Renal pelvis (tissue), 4 donors: ENCODE data around the gene PNPLA7. TPM values are rescaled to one million over a fixed set of nuclear protein-coding genes. Genes with fewer than 3 reads are reported as not detected.

Experiments used
- DNase-seq: peaks from one replicate; pipeline ENCODE4 v3.0.0-alpha.2; 2013
- polyA plus RNA-seq, 3 donors: library from polyadenylated mRNA; unstranded; fragments of 120-200 nt; gene quantifications; one replicate each; pipeline ENCODE4 v1.2.1, GENCODE V29; 2013; ENCODE audit not compliant: insufficient read length in 3 of 3

Gene PNPLA7
- polyA plus RNA-seq, 3 donors, result 2.0 to 4.0 (median 3.1) TPM

GRCh38 chr9:137496601-137497375 lies 53.4 kb downstream of the PNPLA7 start:
- no peak for DNase-seq

- DNase-seq, result no peak
Observed at GRCh38 chr9:137494550-137495351, 55.5 kb downstream of the PNPLA7 start.

- no peak for DNase-seq
Observed at GRCh38 chr9:137494104-137494544, 56.1 kb downstream of the PNPLA7 start.

- no peak for DNase-seq
Observed at GRCh38 chr9:137493364-137494103, 56.7 kb downstream of the PNPLA7 start.

GRCh38 chr9:137492464-137493363 lies 57.5 kb downstream of the PNPLA7 start:
- no peak for DNase-seq

- DNase-seq, result no peak
Observed at GRCh38 chr9:137491735-137492432, 58.3 kb downstream of the PNPLA7 start.

GRCh38 chr9:137490532-137491186 lies 59.5 kb downstream of the PNPLA7 start:
- DNase-seq, result peak; percentile 16

- DNase-seq, result no peak
Observed at GRCh38 chr9:137488906-137489305, 61.3 kb downstream of the PNPLA7 start.

- no peak for DNase-seq
Observed at GRCh38 chr9:137488327-137488653, 61.9 kb downstream of the PNPLA7 start.

- DNase-seq, result peak; percentile 2
Observed at GRCh38 chr9:137487454-137488326, 62.5 kb downstream of the PNPLA7 start.

- DNase-seq, result no peak
Observed at GRCh38 chr9:137486545-137487453, 63.4 kb downstream of the PNPLA7 start.

- DNase-seq, result no peak
Observed at GRCh38 chr9:137486141-137486490, 64.1 kb downstream of the PNPLA7 start.

GRCh38 chr9:137485343-137486140 lies 64.7 kb downstream of the PNPLA7 start:
- DNase-seq, result no peak

GRCh38 chr9:137484551-137485315 lies 65.5 kb downstream of the PNPLA7 start:
- DNase-seq, result no peak

GRCh38 chr9:137482094-137482781 lies 68.0 kb downstream of the PNPLA7 start:
- no peak for DNase-seq
